Measurements from ENCODE around the gene LRRC45.

LRRC45 gene

GRCh38 chr17:82079001-82079677 is 56.0 kb downstream of the LRRC45 start:
- H3K4me3 ChIP-seq (ENCODE audit: low read depth, low read length) = no peak overlapping the region
- DNase-seq (ENCODE audit: low read depth, low spot score) = no peak
- TF ChIP-seq CTCF (IDR thresholded peaks at IDR 0.05; ENCODE audit: low read depth, low read length) = no peak
- in situ Hi-C loops (cut with HindIII; ENCODE audit: low sequenced_read_pairs) = no loop called here

GRCh38 chr17:82080048-82080788 is 57.1 kb downstream of the LRRC45 start:
- in situ Hi-C loops (cut with HindIII; ENCODE audit: low sequenced_read_pairs) = no loop called here
- no peak for TF ChIP-seq CTCF (IDR thresholded peaks at IDR 0.05; ENCODE audit: low read depth, low read length)
- H3K4me3 ChIP-seq (ENCODE audit: low read depth, low read length) = no peak overlapping the region
- no peak for DNase-seq (ENCODE audit: low read depth, low spot score)
